ENCODE results near the gene RBM15. TPM values are rescaled to one million over a fixed set of nuclear protein-coding genes. Genes with fewer than 3 reads are reported as not detected.

The RBM15 gene
- total and polyA plus RNA-seq, 4 experiments from 2014 or later: 6.8 to 51.4 (median 29.3) TPM

DNA sequence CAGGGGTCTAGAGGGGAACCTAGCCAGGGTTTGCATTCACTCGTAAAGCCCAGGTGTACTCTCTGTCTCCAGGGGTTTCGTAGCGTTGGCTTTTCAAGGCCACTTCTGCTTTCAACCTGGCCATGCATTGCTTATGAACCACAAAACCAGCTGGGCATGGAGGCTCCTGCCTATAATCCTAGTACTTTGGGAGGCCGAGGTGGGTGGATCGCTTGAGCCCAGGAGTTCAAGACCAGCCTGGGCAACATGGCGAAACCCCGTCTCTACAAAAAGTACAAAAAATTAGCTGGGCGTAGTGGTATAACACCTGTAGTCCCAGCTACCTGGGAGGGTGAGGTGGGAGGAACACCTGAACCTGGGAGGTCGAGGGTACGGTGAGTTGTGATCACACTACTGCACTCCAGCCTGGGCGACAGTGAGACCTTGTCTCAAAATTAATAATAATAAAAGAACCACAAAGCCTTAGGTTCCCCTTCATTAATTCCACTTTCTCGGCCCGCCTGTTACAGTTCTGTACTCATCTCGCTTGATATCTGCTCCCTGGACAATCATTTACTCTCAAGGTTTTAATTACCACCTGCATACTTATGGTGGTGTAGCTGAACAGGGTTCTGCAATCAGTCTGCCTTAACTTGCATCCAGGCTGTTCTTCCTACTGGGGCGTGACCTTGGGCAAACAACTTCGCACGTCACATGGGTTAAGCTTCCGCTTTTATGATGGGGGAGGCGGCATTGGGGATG, 45.6 kb downstream of the RBM15 start:
- Mint-ChIP-seq H3K4me3 (peak overlapping the region in 1 of 8 donors; percentile 70), H3K9me3 (peaks cover 0 to 2% (median 0%) of the 10 kb centered on the region in 8 donors), H3K4me1 (peaks cover 12 to 37% (median 21%) of the 10 kb centered on the region in 4 donors), H3K27ac (peak overlapping the region in 3 of 7 donors; percentile 9 to 97 (median 70)), H3K27me3 (no peaks in the 10 kb centered on the region), H3K36me3 (peaks cover 2 to 3% of the 10 kb centered on the region in 2 donors)
- H3K27me3 ChIP-seq (ENCODE audit: insufficient read depth, low read length): no peaks in the 10 kb centered on the region
- ChIA-PET CTCF (ENCODE audit: partially characterized antibody) (interaction anchor here (1.3 to 3.2 kb wide), 3 partner anchors 27 to 51 kb away, joined by 3 to 17 read pairs (median 13); no protein-coding TSS in a partner anchor), POLR2A (ENCODE audit: partially characterized antibody) (interaction anchor here (1.4 to 3.3 kb wide), 2 partner anchors 14 to 46 kb away, joined by 3 to 12 read pairs; partner anchors contain the start of gene RBM15)
- H3K9me3 ChIP-seq (ENCODE audit: control insufficient read depth in 1 of 2, low read length in 2 of 2): no peaks in the 10 kb centered on the region
- intact Hi-C loops (cut with micrococcal nuclease): no loop called here
- no peaks in the 10 kb centered on the region for H3K36me3 ChIP-seq (ENCODE audit: insufficient read depth, low read length)
- H3K4me1 ChIP-seq (ENCODE audit: insufficient read depth, low read length): peaks cover 12% of the 10 kb centered on the region
- DNase-seq: no peak
- H3K4me3 ChIP-seq (ENCODE audit: low read length in 2 of 2): no peak overlapping the region
- no peak overlapping the region for H3K27ac ChIP-seq (ENCODE audit: low read depth, low read length)

DNA sequence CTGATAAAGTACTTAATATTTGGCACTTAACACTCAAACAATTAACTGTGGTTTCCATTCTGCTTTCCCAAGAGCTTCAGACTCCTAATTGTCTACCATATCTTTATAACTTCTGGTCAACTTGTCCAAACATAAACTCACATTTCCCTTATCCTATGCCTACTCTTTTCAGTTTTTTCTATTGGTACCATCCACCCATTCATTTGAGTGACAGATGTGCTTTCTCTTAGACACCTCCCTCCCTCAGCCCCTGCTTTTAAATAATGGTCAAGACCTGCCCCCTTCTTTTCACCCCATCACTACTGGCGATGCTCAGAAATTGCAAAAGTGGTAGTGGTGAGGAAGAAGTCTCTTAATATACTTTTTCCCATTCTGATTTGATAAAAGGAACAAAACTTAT, 46.2 kb downstream of the RBM15 start:
- Mint-ChIP-seq H3K36me3 (peaks cover 0 to 2% of the 10 kb centered on the region in 2 donors), H3K4me1 (peaks cover 12 to 37% (median 21%) of the 10 kb centered on the region in 4 donors), H3K27me3 (no peaks in the 10 kb centered on the region), H3K9me3 (peaks cover 0 to 2% (median 0%) of the 10 kb centered on the region in 8 donors), H3K4me3 (no peak overlapping the region), H3K27ac (peak overlapping the region in 2 of 7 donors; percentile 7 to 11)
- peaks cover 12% of the 10 kb centered on the region for H3K4me1 ChIP-seq (ENCODE audit: insufficient read depth, low read length)
- ChIA-PET POLR2A (ENCODE audit: partially characterized antibody) (interaction anchor here (1.4 to 3.3 kb wide), 2 partner anchors 14 to 46 kb away, joined by 3 to 12 read pairs; partner anchors contain the start of gene RBM15), CTCF (ENCODE audit: partially characterized antibody) (interaction anchor here (1.3 to 3.2 kb wide), 2 partner anchors 27 to 52 kb away, joined by 3 to 17 read pairs; no protein-coding TSS in a partner anchor)
- H3K36me3 ChIP-seq (ENCODE audit: insufficient read depth, low read length): no peaks in the 10 kb centered on the region
- H3K27ac ChIP-seq (ENCODE audit: low read depth, low read length): no peak overlapping the region
- H3K27me3 ChIP-seq (ENCODE audit: insufficient read depth, low read length): no peaks in the 10 kb centered on the region
- no peaks in the 10 kb centered on the region for H3K9me3 ChIP-seq (ENCODE audit: control insufficient read depth in 1 of 2, low read length in 2 of 2)
- no peak overlapping the region for H3K4me3 ChIP-seq (ENCODE audit: low read length in 2 of 2)
- no peak for DNase-seq
- intact Hi-C loops (cut with micrococcal nuclease): no loop called here

DNA sequence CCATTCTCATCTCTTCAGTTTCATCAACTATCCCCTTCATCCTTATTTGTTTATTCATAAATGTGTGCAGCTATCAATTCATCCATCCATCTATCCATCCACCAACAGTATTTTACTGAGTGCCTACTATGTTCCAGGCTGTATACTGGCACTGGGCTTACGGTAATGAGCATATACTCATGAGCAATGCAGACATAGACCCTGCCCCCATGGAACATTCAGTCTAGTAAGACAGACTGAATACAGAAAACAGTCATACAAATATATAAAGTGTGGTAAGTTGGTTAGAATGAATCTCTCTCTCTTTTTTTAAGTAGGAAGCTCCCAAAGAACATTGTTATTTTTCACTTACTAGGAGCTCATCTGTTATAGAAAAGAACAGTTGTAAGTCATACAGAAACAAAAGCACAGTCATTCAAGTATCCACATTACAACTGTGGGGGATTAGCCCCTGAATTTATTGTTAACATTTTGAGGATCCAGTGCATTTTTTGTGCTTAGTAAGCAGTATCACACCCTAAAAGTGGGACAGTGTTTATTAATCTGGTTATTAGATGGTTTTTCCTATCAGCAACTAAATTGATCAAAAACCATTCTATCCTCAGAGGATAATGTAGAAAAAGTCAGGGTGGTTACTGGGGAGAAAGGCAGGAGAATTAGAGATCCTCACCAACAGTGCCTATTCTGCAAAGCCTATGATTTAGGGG, 48.0 kb downstream of the RBM15 start:
- POLR2A ChIA-PET (ENCODE audit: partially characterized antibody): interaction anchor here (0.9 kb wide), 1 partner anchor 21 kb away, joined by 4 read pairs; no protein-coding TSS in a partner anchor
- Histone ChIP-seq H3K4me3 (ENCODE audit: low read length in 2 of 2) (no peak overlapping the region), H3K36me3 (ENCODE audit: insufficient read depth, low read length) (no peaks in the 10 kb centered on the region), H3K4me1 (ENCODE audit: insufficient read depth, low read length) (peaks cover 12% of the 10 kb centered on the region), H3K27ac (ENCODE audit: low read depth, low read length) (no peak overlapping the region), H3K9me3 (ENCODE audit: control insufficient read depth in 1 of 2, low read length in 2 of 2) (no peaks in the 10 kb centered on the region), H3K27me3 (ENCODE audit: insufficient read depth, low read length) (no peaks in the 10 kb centered on the region)
- Mint-ChIP-seq H3K36me3 (peaks cover 0 to 2% of the 10 kb centered on the region in 2 donors), H3K27ac (no peak overlapping the region), H3K4me3 (no peak overlapping the region), H3K27me3 (no peaks in the 10 kb centered on the region), H3K9me3 (peaks cover 0 to 2% (median 0%) of the 10 kb centered on the region in 8 donors), H3K4me1 (peaks cover 12 to 32% (median 21%) of the 10 kb centered on the region in 4 donors)
- no peak for DNase-seq
- intact Hi-C loops (cut with micrococcal nuclease): no loop called here
- CTCF ChIA-PET (ENCODE audit: partially characterized antibody): interaction anchor here (1.0 to 3.2 kb wide), 2 partner anchors 25 to 108 kb away, joined by 3 to 17 read pairs; no protein-coding TSS in a partner anchor

DNA sequence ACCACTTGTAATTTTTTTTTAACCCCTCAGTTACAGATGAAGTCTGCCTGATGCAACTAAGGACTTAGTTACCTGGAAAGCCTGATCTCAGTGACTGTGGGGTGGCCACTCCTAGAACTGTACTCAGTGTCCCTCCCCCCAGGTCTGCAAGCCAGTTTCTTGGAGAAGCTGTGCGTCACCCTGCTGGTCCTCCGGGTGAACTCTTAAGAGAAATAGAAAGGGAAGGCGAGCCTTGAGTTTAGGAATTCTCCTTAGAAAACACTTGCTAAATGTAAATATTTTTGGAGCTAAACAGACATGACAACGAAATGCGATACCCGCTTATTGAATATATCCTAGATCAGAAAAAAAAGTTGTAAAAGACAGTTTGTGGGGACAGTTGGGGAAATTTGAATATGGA, 50.9 kb downstream of the RBM15 start:
- ChIA-PET POLR2A (ENCODE audit: partially characterized antibody) (no interaction called here), CTCF (ENCODE audit: partially characterized antibody) (no interaction called here)
- peak overlapping the region in 2 of 7 donors; percentile 28 to 68 for H3K27ac Mint-ChIP-seq
- no peaks in the 10 kb centered on the region for H3K9me3 ChIP-seq (ENCODE audit: control insufficient read depth in 1 of 2, low read length in 2 of 2)
- H3K4me1 ChIP-seq (ENCODE audit: insufficient read depth, low read length): no peaks in the 10 kb centered on the region
- H3K27me3 ChIP-seq (ENCODE audit: insufficient read depth, low read length): no peaks in the 10 kb centered on the region
- H3K36me3 Mint-ChIP-seq: peaks cover 7 to 9% of the 10 kb centered on the region in 2 donors
- no peak overlapping the region for H3K4me3 Mint-ChIP-seq
- H3K4me1 Mint-ChIP-seq: peaks cover 0 to 10% (median 2%) of the 10 kb centered on the region in 4 donors
- no peaks in the 10 kb centered on the region for H3K27me3 Mint-ChIP-seq
- intact Hi-C loops (cut with micrococcal nuclease): no loop called here
- no peaks in the 10 kb centered on the region for H3K36me3 ChIP-seq (ENCODE audit: insufficient read depth, low read length)
- no peak for DNase-seq
- no peaks in the 10 kb centered on the region for H3K9me3 Mint-ChIP-seq
- no peak overlapping the region for H3K27ac ChIP-seq (ENCODE audit: low read depth, low read length)
- H3K4me3 ChIP-seq (ENCODE audit: low read length in 2 of 2): no peak overlapping the region

DNA sequence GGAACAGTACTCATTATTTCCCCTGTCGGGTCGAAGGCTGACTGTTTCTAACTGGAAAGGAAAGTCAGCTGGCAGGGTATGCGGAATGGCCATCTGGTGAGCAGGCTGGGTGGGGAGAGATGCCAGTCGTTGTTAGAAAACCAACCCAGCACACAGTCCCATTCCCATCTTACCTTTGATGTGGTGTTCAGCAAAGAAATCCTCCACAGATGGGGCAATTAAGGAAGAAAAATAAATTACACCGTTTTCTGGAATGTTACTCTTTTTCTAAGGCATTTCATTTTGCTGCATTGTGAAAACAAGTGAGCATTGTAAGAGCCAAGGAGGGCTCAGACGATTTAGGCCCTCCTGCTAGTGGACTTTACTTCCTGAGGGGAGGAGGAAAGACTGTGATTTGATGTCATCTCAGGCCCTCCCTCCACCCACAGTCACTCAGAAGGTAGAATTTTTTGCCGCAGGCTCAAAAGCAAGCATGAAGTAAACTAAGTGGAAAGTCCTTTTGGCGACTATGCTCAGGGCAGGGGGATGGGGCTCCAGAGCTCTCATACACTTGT, 51.6 kb downstream of the RBM15 start, which contains the start of gene SLC16A4:
Gene SLC16A4, minus strand, starts transcription at position 335 of the 554 bp plus-strand sequence. CDS start 1,703 bp downstream, outside the sequence.
- no peak for DNase-seq
- CTCF ChIA-PET (ENCODE audit: partially characterized antibody): no interaction called here
- H3K27ac Mint-ChIP-seq: peak within 1 kb of the TSS in 3 of 7 donors; percentile 18 to 68 (median 28)
- H3K27me3 Mint-ChIP-seq: no peaks in the 10 kb centered on the region
- no peaks in the 10 kb centered on the region for H3K27me3 ChIP-seq (ENCODE audit: insufficient read depth, low read length)
- no peak within 1 kb of the TSS for H3K4me3 ChIP-seq (ENCODE audit: low read length in 2 of 2)
- intact Hi-C loops (cut with micrococcal nuclease): no loop called here
- no peaks in the 10 kb centered on the region for H3K9me3 ChIP-seq (ENCODE audit: control insufficient read depth in 1 of 2, low read length in 2 of 2)
- no peak within 1 kb of the TSS for H3K4me3 Mint-ChIP-seq
- no peaks in the 10 kb centered on the region for H3K36me3 ChIP-seq (ENCODE audit: insufficient read depth, low read length)
- no peak within 1 kb of the TSS for H3K27ac ChIP-seq (ENCODE audit: low read depth, low read length)
- H3K9me3 Mint-ChIP-seq: no peaks in the 10 kb centered on the region
- peaks cover 13 to 14% of the 10 kb centered on the region in 2 donors for H3K36me3 Mint-ChIP-seq
- POLR2A ChIA-PET (ENCODE audit: partially characterized antibody): no interaction called here
- peaks cover 0 to 3% (median 0%) of the 10 kb centered on the region in 4 donors for H3K4me1 Mint-ChIP-seq
- no peaks in the 10 kb centered on the region for H3K4me1 ChIP-seq (ENCODE audit: insufficient read depth, low read length)

DNA sequence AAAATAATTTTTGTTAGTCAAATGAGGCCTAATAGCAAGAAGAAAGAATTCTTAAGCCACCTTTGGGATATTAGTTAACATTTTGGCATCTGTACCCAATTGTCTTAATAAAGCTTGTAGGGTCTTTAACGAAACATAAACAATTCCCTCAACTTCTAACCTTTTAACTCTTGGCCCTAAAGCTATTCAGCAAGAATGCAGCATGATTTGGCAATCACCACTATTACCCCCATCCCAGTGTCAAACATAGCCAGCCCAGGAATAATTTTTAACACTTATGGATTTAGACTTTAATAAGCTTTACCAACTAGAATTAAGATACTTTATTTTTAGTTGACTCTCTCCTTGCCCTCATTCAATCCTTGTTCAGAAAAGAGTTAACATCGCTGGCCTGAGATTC, 54.1 kb downstream of the RBM15 start:
- Histone ChIP-seq H3K4me3 (ENCODE audit: low read length in 2 of 2) (no peak overlapping the region), H3K36me3 (ENCODE audit: insufficient read depth, low read length) (no peaks in the 10 kb centered on the region), H3K4me1 (ENCODE audit: insufficient read depth, low read length) (no peaks in the 10 kb centered on the region), H3K9me3 (ENCODE audit: control insufficient read depth in 1 of 2, low read length in 2 of 2) (no peaks in the 10 kb centered on the region), H3K27me3 (ENCODE audit: insufficient read depth, low read length) (no peaks in the 10 kb centered on the region), H3K27ac (ENCODE audit: low read depth, low read length) (no peak overlapping the region)
- POLR2A ChIA-PET (ENCODE audit: partially characterized antibody): interaction anchor here (0.9 kb wide), 1 partner anchor 12 kb away, joined by 3 read pairs; no protein-coding TSS in a partner anchor
- CTCF ChIA-PET (ENCODE audit: partially characterized antibody): interaction anchor here (1.2 to 1.3 kb wide), 2 partner anchors 186 to 190 kb away, joined by 4 to 5 read pairs; no protein-coding TSS in a partner anchor
- H3K27me3 Mint-ChIP-seq: no peaks in the 10 kb centered on the region
- intact Hi-C loops (cut with micrococcal nuclease): no loop called here
- H3K9me3 Mint-ChIP-seq: no peaks in the 10 kb centered on the region
- peaks cover 16 to 21% of the 10 kb centered on the region in 2 donors for H3K36me3 Mint-ChIP-seq
- DNase-seq: no peak
- no peaks in the 10 kb centered on the region for H3K4me1 Mint-ChIP-seq
- H3K4me3 Mint-ChIP-seq: no peak overlapping the region
- no peak overlapping the region for H3K27ac Mint-ChIP-seq
